HCT116 (cell line): ENCODE results near the gene VTI1A. TPM values are rescaled to one million over a fixed set of nuclear protein-coding genes. Genes with fewer than 3 reads are reported as not detected.

Experiments used
- ATAC-seq: fragments of 200-7000 bp; cut with Tn5 transposase; 2 replicates; pipeline ENCODE4 v1.9.1; 2020; ENCODE audit warnings: mild to moderate bottlenecking, moderate library complexity
- BruUV-seq: library from RNA; stranded (reverse); fragments of 400-500 nt; replicated peaks from 2 replicates; lab custom pipeline; 2021; lab: Mats Ljungman, UMichigan
- CTCF ChIA-PET: fragments of 300-600 bp; sonication (Branson Sonifier 250); formaldehyde crosslinking; loops from one replicate; lab custom pipeline; 2021; ENCODE audit warnings: antibody characterized with exemption; lab: Charles Lee
- POLR2A ChIA-PET: fragments of 300-600, 350-600 bp; sonication (Branson Sonifier 250); formaldehyde crosslinking; loops from one replicate; lab custom pipeline; 2021; ENCODE audit warnings: antibody characterized with exemption; lab: Charles Lee
- RAD21 ChIA-PET, 2 experiments: fragments of 300-600 bp; sonication (Branson Sonifier 250); formaldehyde crosslinking; loops; one replicate each; lab custom pipeline; 2023; ENCODE audit warnings: low total read pairs in 2 of 2; ENCODE audit not compliant: uncharacterized antibody in 2 of 2, unreplicated experiment in 2 of 2, low non-redundant PET in 1 of 2; lab: Charles Lee
- DNase-seq: peaks from one replicate; pipeline ENCODE4 v3.0.0-alpha.2; 2010; ENCODE audit warnings: low read depth, low spot score
- H2AFZ ChIP-seq: fragments of 200-600 bp; shearing (Covaris generic), sonication (generic); 2 replicates; pipeline ENCODE4 v1.6.1; 2017; ENCODE audit warnings: low read depth, mixed run types, mixed read lengths, antibody characterized with exemption, low read length; ENCODE audit not compliant: poor library complexity, severe bottlenecking
- H3K27ac ChIP-seq: 2 replicates; pipeline ENCODE4 v1.5.1; 2012; ENCODE audit warnings: low read depth, low read length
- H3K27me3 ChIP-seq: fragments of 200-600 bp; sonication (generic); 2 replicates; pipeline ENCODE4 v1.6.1; 2016; ENCODE audit warnings: mixed run types, low read length, mixed read lengths; ENCODE audit not compliant: insufficient read depth
- H3K36me3 ChIP-seq, 2 experiments: fragments of 200-500 bp in 1 of 2; fragments of 200-600 bp in 1 of 2; sonication (Bioruptor generic) in 1 of 2; sonication (generic) in 1 of 2; 2 replicates each; pipeline versions ENCODE4 v1.5.1 to v1.6.1; 2014 to 2016; ENCODE audit warnings: low read length in 2 of 2, inconsistent platforms in 1 of 2, mixed read lengths in 1 of 2, mixed run types in 1 of 2; ENCODE audit not compliant: insufficient read depth in 2 of 2, control insufficient read depth in 1 of 2
- H3K4me1 ChIP-seq, 2 experiments: fragments of 200-600 bp in 1 of 2; sonication (generic) in 1 of 2; 2 replicates each; pipeline versions ENCODE4 v1.5.1 to v1.6.1; 2012 to 2017; ENCODE audit warnings: low read length in 2 of 2, inconsistent platforms in 1 of 2, mild to moderate bottlenecking in 1 of 2, mixed read lengths in 1 of 2, mixed run types in 1 of 2, moderate library complexity in 1 of 2; ENCODE audit not compliant: insufficient read depth in 2 of 2, control insufficient read depth in 1 of 2
- H3K4me2 ChIP-seq: fragments of 200-600 bp; sonication (generic); 2 replicates; pipeline ENCODE4 v1.6.1; 2017; ENCODE audit warnings: mixed run types, low read length, mixed read lengths
- H3K4me3 ChIP-seq, 2 experiments: fragments of 200-600 bp in 1 of 2; sonication (generic) in 1 of 2; replicated peaks in 1 of 2; 2 replicates each; pipeline ENCODE4 v1.5.1; 2011 to 2016; ENCODE audit warnings: low read length in 2 of 2, control low read depth in 1 of 2, low read depth in 1 of 2, mild to moderate bottlenecking in 1 of 2, mixed read lengths in 1 of 2, mixed run types in 1 of 2
- H3K79me2 ChIP-seq: fragments of 200-600 bp; sonication (generic); 2 replicates; pipeline ENCODE4 v1.6.1; 2017; ENCODE audit warnings: mild to moderate bottlenecking, mixed run types, low read length, moderate library complexity, mixed read lengths; ENCODE audit not compliant: insufficient read depth
- H3K9ac ChIP-seq: fragments of 200-600 bp; sonication (generic); 2 replicates; pipeline ENCODE4 v1.6.1; 2016; ENCODE audit warnings: low read length, mixed read lengths
- H3K9me2 ChIP-seq: fragments of 200-600 bp; sonication (generic), shearing (Covaris generic); 2 replicates; pipeline ENCODE4 v1.6.1; 2017; ENCODE audit warnings: mixed run types, mild to moderate bottlenecking, moderate library complexity; ENCODE audit not compliant: insufficient read depth
- H3K9me3 ChIP-seq, 2 experiments: fragments of 200-500 bp in 1 of 2; fragments of 200-600 bp in 1 of 2; sonication (Bioruptor generic) in 1 of 2; sonication (generic) in 1 of 2; 2 replicates each; pipeline ENCODE4 v1.6.1; 2014 to 2017; ENCODE audit warnings: low read length in 2 of 2, mixed read lengths in 2 of 2, inconsistent platforms in 1 of 2, low read depth in 1 of 2, mild to moderate bottlenecking in 1 of 2, mixed run types in 1 of 2, moderate library complexity in 1 of 2; ENCODE audit not compliant: control insufficient read depth in 1 of 2, insufficient read depth in 1 of 2
- H4K20me1 ChIP-seq: fragments of 200-600 bp; sonication (generic), shearing (Covaris generic); 2 replicates; pipeline ENCODE4 v1.6.1; 2017; ENCODE audit warnings: mixed run types, mild to moderate bottlenecking, moderate library complexity; ENCODE audit not compliant: insufficient read depth
- EZH2 ChIP-seq: fragments of 200-600 bp; sonication (generic); IDR thresholded peaks from 2 replicates; pipeline ENCODE4 v1.6.1; 2017; ENCODE audit warnings: antibody characterized with exemption, mixed run types
- JUND ChIP-seq: IDR thresholded peaks from 2 replicates; pipeline ENCODE4 v1.6.1; 2012
- POLR2A ChIP-seq: IDR thresholded peaks from 2 replicates; pipeline ENCODE4 v1.7.0; 2011; ENCODE audit warnings: borderline replicate concordance; ENCODE audit not compliant: insufficient read depth, insufficient read length; ENCODE audit errors: extremely low read depth
- SIN3A ChIP-seq: IDR thresholded peaks from 2 replicates; pipeline ENCODE4 v1.6.1; 2012; ENCODE audit warnings: low read depth
- SP1 ChIP-seq: IDR thresholded peaks from 2 replicates; pipeline ENCODE4 v1.6.1; 2012; ENCODE audit warnings: low read depth
- TCF7L2 ChIP-seq: IDR thresholded peaks from 2 replicates; pipeline ENCODE4 v1.7.0; 2011; ENCODE audit warnings: borderline replicate concordance, inconsistent platforms; ENCODE audit not compliant: insufficient read depth, insufficient read length; ENCODE audit errors: extremely low read depth
- YY1 ChIP-seq: IDR thresholded peaks from 2 replicates; pipeline ENCODE4 v1.6.1; 2011; ENCODE audit warnings: low read length, low read depth, moderate library complexity, mild to moderate bottlenecking; ENCODE audit not compliant: insufficient replicate concordance; ENCODE audit errors: extremely low read depth
- intact Hi-C: fragments of 100-400 bp; cut with micrococcal nuclease; formaldehyde crosslinking; loops from 2 replicates; pipeline ENCODE4 v1.10.0; 2022
- total RNA-seq: library from RNA; stranded (reverse); gene quantifications from one replicate; pipeline ENCODE4 v1.2.1, GENCODE V29; 2021; ENCODE audit not compliant: unreplicated experiment
- TF ChIP-seq, protein P1 (sequence below): IDR thresholded peaks from 2 replicates; pipeline ENCODE4 v1.6.1; 2011; ENCODE audit warnings: mild to moderate bottlenecking, low read length, moderate library complexity; ENCODE audit not compliant: insufficient replicate concordance; ENCODE audit errors: extremely low read depth

VTI1A gene
- total RNA-seq, 1 experiment from 2014 or later: 80.7 TPM

DNA sequence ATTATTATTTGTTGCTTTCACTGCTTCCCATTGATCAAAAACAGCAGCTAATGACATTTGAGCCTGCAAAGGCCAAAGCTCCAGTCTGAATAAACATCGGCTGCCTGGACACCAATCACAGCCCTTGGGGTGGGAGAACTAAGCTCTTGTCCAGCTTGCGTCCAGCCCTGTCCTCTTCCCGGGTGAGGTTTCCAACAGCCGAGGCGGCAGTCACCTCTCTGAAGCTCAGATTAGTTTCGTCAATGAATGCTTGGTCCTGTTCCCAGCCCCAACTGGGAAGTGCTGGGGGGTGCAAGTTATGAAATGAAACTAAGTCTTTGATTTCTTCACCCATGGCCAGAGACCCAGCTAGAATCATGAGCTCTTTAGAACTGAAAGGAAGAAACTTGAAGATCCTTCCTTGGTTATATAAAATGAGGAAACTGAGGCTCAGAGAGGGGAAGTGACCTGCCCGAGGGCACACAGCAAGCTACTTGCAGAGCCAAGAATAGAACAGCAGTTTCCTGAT is 389.0 kb downstream of the VTI1A start:
- Histone ChIP-seq H3K4me3 (no peak overlapping the region), H3K27ac (no peak overlapping the region), H4K20me1 (no peaks in the 10 kb centered on the region), H3K4me1 (peaks cover 22 to 28% of the 10 kb centered on the region in 2 experiments), H3K9me2 (no peaks in the 10 kb centered on the region), H3K79me2 (no peaks in the 10 kb centered on the region), H3K9me3 (no peaks in the 10 kb centered on the region), H2AFZ (no peak overlapping the region), H3K4me2 (no peak overlapping the region), H3K27me3 (no peaks in the 10 kb centered on the region), H3K9ac (no peak overlapping the region), H3K36me3 (no peaks in the 10 kb centered on the region)
- no peak for ATAC-seq
- no peak for DNase-seq
- ChIA-PET CTCF (no interaction called here), RAD21 (no interaction called here), POLR2A (no interaction called here)
- intact Hi-C loops: no loop called here
- TF ChIP-seq EZH2: no peak
- no peak for TF ChIP-seq SIN3A
- TF ChIP-seq SP1: no peak
- TF ChIP-seq, protein P1, sequence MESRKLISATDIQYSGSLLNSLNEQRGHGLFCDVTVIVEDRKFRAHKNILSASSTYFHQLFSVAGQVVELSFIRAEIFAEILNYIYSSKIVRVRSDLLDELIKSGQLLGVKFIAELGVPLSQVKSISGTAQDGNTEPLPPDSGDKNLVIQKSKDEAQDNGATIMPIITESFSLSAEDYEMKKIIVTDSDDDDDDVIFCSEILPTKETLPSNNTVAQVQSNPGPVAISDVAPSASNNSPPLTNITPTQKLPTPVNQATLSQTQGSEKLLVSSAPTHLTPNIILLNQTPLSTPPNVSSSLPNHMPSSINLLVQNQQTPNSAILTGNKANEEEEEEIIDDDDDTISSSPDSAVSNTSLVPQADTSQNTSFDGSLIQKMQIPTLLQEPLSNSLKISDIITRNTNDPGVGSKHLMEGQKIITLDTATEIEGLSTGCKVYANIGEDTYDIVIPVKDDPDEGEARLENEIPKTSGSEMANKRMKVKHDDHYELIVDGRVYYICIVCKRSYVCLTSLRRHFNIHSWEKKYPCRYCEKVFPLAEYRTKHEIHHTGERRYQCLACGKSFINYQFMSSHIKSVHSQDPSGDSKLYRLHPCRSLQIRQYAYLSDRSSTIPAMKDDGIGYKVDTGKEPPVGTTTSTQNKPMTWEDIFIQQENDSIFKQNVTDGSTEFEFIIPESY: no peak
- TF ChIP-seq JUND: no peak
- TF ChIP-seq POLR2A: no peak
- no peak for TF ChIP-seq TCF7L2
- TF ChIP-seq YY1: no peak
- BruUV-seq: no TSS peak
